ENCODE data around the gene SRP68. TPM values are rescaled to one million over a fixed set of nuclear protein-coding genes. Genes with fewer than 3 reads are reported as not detected.

Gene SRP68
- total and polyA plus RNA-seq, 4 experiments from 2014 or later, result 59.1 to 92.4 (median 85.7) TPM

GRCh38 chr17:76034428-76035350, 37.6 kb downstream of the SRP68 start:
- CTCF ChIA-PET (ENCODE audit: partially characterized antibody), result interaction anchor here (1.2 to 1.3 kb wide), 2 partner anchors 20 to 374 kb away, joined by 3 to 4 read pairs; no protein-coding TSS in a partner anchor
- Mint-ChIP-seq H3K36me3 (peaks cover 17 to 24% of the 10 kb centered on the region in 2 donors), H3K4me1 (peaks cover 3 to 8% (median 5%) of the 10 kb centered on the region in 4 donors), H3K9me3 (no peaks in the 10 kb centered on the region), H3K27me3 (no peaks in the 10 kb centered on the region), H3K27ac (peak overlapping the region in 1 of 7 donors; percentile 59), H3K4me3 (no peak overlapping the region)
- Histone ChIP-seq H3K36me3 (ENCODE audit: insufficient read depth, low read length) (peaks cover 14% of the 10 kb centered on the region), H3K4me3 (ENCODE audit: low read length in 2 of 2) (no peak overlapping the region), H3K4me1 (ENCODE audit: insufficient read depth, low read length) (peaks cover 5% of the 10 kb centered on the region), H3K27me3 (ENCODE audit: insufficient read depth, low read length) (no peaks in the 10 kb centered on the region), H3K9me3 (ENCODE audit: control insufficient read depth in 1 of 2, low read length in 2 of 2) (no peaks in the 10 kb centered on the region), H3K27ac (ENCODE audit: low read depth, low read length) (no peak overlapping the region)
- intact Hi-C loops (cut with micrococcal nuclease), result no loop called here
- POLR2A ChIA-PET (ENCODE audit: partially characterized antibody), result interaction anchor here (0.6 kb wide), 1 partner anchor 20 kb away, joined by 3 read pairs; no protein-coding TSS in a partner anchor
- no peak for DNase-seq

- Mint-ChIP-seq H3K36me3 (peaks cover 1 to 8% of the 10 kb centered on the region in 2 donors), H3K4me1 (peaks cover 7 to 14% (median 12%) of the 10 kb centered on the region in 4 donors), H3K9me3 (no peaks in the 10 kb centered on the region), H3K4me3 (no peak overlapping the region), H3K27me3 (no peaks in the 10 kb centered on the region), H3K27ac (peak overlapping the region in 1 of 7 donors; percentile 59)
- intact Hi-C loops (cut with micrococcal nuclease), result no loop called here
- no peak overlapping the region for H3K4me3 ChIP-seq (ENCODE audit: low read length in 2 of 2)
- CTCF ChIA-PET (ENCODE audit: partially characterized antibody), result interaction anchor here (1.2 to 1.3 kb wide), 2 partner anchors 19 to 375 kb away, joined by 3 to 4 read pairs; no protein-coding TSS in a partner anchor
- no peaks in the 10 kb centered on the region for H3K9me3 ChIP-seq (ENCODE audit: control insufficient read depth in 1 of 2, low read length in 2 of 2)
- POLR2A ChIA-PET (ENCODE audit: partially characterized antibody), result interaction anchor here (0.5 to 1.0 kb wide), 3 partner anchors 31 to 248 kb away, joined by 3 read pairs; partner anchors contain the start of genes SRP68 and UNK
- no peaks in the 10 kb centered on the region for H3K27me3 ChIP-seq (ENCODE audit: insufficient read depth, low read length)
- H3K4me1 ChIP-seq (ENCODE audit: insufficient read depth, low read length), result peaks cover 12% of the 10 kb centered on the region
- H3K36me3 ChIP-seq (ENCODE audit: insufficient read depth, low read length), result no peaks in the 10 kb centered on the region
- no peak overlapping the region for H3K27ac ChIP-seq (ENCODE audit: low read depth, low read length)
- no peak for DNase-seq
Measured at GRCh38 chr17:76033139-76033538, 39.2 kb downstream of the SRP68 start.

GRCh38 chr17:76032780-76033108, 39.6 kb downstream of the SRP68 start:
- no peak overlapping the region for H3K4me3 ChIP-seq (ENCODE audit: low read length in 2 of 2)
- H3K4me3 Mint-ChIP-seq, result no peak overlapping the region
- intact Hi-C loops (cut with micrococcal nuclease), result no loop called here
- no peak overlapping the region for H3K27ac ChIP-seq (ENCODE audit: low read depth, low read length)
- peaks cover 7 to 14% (median 12%) of the 10 kb centered on the region in 4 donors for H3K4me1 Mint-ChIP-seq
- no peaks in the 10 kb centered on the region for H3K27me3 ChIP-seq (ENCODE audit: insufficient read depth, low read length)
- H3K36me3 ChIP-seq (ENCODE audit: insufficient read depth, low read length), result no peaks in the 10 kb centered on the region
- CTCF ChIA-PET (ENCODE audit: partially characterized antibody), result no interaction called here
- H3K9me3 ChIP-seq (ENCODE audit: control insufficient read depth in 1 of 2, low read length in 2 of 2), result no peaks in the 10 kb centered on the region
- peaks cover 0 to 6% of the 10 kb centered on the region in 2 donors for H3K36me3 Mint-ChIP-seq
- peak overlapping the region in 1 of 7 donors; percentile 46 for H3K27ac Mint-ChIP-seq
- no peak for DNase-seq
- no peaks in the 10 kb centered on the region for H3K27me3 Mint-ChIP-seq
- H3K4me1 ChIP-seq (ENCODE audit: insufficient read depth, low read length), result peaks cover 12% of the 10 kb centered on the region
- no peaks in the 10 kb centered on the region for H3K9me3 Mint-ChIP-seq
- POLR2A ChIA-PET (ENCODE audit: partially characterized antibody), result interaction anchor here (0.5 to 1.0 kb wide), 3 partner anchors 31 to 248 kb away, joined by 3 read pairs; partner anchors contain the start of genes SRP68 and UNK

- Mint-ChIP-seq H3K4me1 (peaks cover 7 to 14% (median 12%) of the 10 kb centered on the region in 4 donors), H3K27ac (peak overlapping the region in 1 of 7 donors; percentile 46), H3K4me3 (no peak overlapping the region), H3K27me3 (no peaks in the 10 kb centered on the region), H3K9me3 (no peaks in the 10 kb centered on the region), H3K36me3 (peaks cover 0 to 1% of the 10 kb centered on the region in 2 donors)
- H3K36me3 ChIP-seq (ENCODE audit: insufficient read depth, low read length), result no peaks in the 10 kb centered on the region
- ChIA-PET CTCF (ENCODE audit: partially characterized antibody) (interaction anchor here (0.7 to 0.8 kb wide), 2 partner anchors 18 to 34 kb away, joined by 3 to 4 read pairs; no protein-coding TSS in a partner anchor), POLR2A (ENCODE audit: partially characterized antibody) (interaction anchor here (0.5 to 1.0 kb wide), 3 partner anchors 32 to 290 kb away, joined by 3 read pairs; partner anchors contain the start of gene UNK)
- H3K4me1 ChIP-seq (ENCODE audit: insufficient read depth, low read length), result peaks cover 12% of the 10 kb centered on the region
- intact Hi-C loops (cut with micrococcal nuclease), result no loop called here
- H3K27me3 ChIP-seq (ENCODE audit: insufficient read depth, low read length), result no peaks in the 10 kb centered on the region
- no peak for DNase-seq
- H3K9me3 ChIP-seq (ENCODE audit: control insufficient read depth in 1 of 2, low read length in 2 of 2), result no peaks in the 10 kb centered on the region
- no peak overlapping the region for H3K27ac ChIP-seq (ENCODE audit: low read depth, low read length)
- no peak overlapping the region for H3K4me3 ChIP-seq (ENCODE audit: low read length in 2 of 2)
Measured at GRCh38 chr17:76032073-76032779, 40.1 kb downstream of the SRP68 start.

- intact Hi-C loops (cut with micrococcal nuclease), result no loop called here
- ChIA-PET POLR2A (ENCODE audit: partially characterized antibody) (no interaction called here), CTCF (ENCODE audit: partially characterized antibody) (interaction anchor here (1.2 kb wide), 1 partner anchor 13 kb away, joined by 4 read pairs; no protein-coding TSS in a partner anchor)
- H3K36me3 ChIP-seq (ENCODE audit: insufficient read depth, low read length), result no peaks in the 10 kb centered on the region
- peaks cover 12% of the 10 kb centered on the region for H3K4me1 ChIP-seq (ENCODE audit: insufficient read depth, low read length)
- no peaks in the 10 kb centered on the region for H3K9me3 Mint-ChIP-seq
- H3K27ac ChIP-seq (ENCODE audit: low read depth, low read length), result no peak within 1 kb of the TSS
- no peak within 1 kb of the TSS for H3K4me3 Mint-ChIP-seq
- no peak within 1 kb of the TSS for H3K27ac Mint-ChIP-seq
- H3K4me1 Mint-ChIP-seq, result peaks cover 7 to 14% (median 9%) of the 10 kb centered on the region in 4 donors
- H3K27me3 ChIP-seq (ENCODE audit: insufficient read depth, low read length), result no peaks in the 10 kb centered on the region
- no peaks in the 10 kb centered on the region for H3K27me3 Mint-ChIP-seq
- H3K4me3 ChIP-seq (ENCODE audit: low read length in 2 of 2), result no peak within 1 kb of the TSS
- H3K36me3 Mint-ChIP-seq, result no peaks in the 10 kb centered on the region
- no peak for DNase-seq
- no peaks in the 10 kb centered on the region for H3K9me3 ChIP-seq (ENCODE audit: control insufficient read depth in 1 of 2, low read length in 2 of 2)
Measured at GRCh38 chr17:76027159-76027839, 45.0 kb downstream of the SRP68 start, which contains the start of gene EVPL. Gene EVPL, minus strand, starts transcription at chr17:76027306. Its CDS starts 108 bp downstream, at chr17:76027198.

- Mint-ChIP-seq H3K4me3 (no peak overlapping the region), H3K27ac (no peak overlapping the region), H3K27me3 (no peaks in the 10 kb centered on the region), H3K4me1 (peaks cover 7 to 14% (median 9%) of the 10 kb centered on the region in 4 donors), H3K9me3 (no peaks in the 10 kb centered on the region), H3K36me3 (no peaks in the 10 kb centered on the region)
- Histone ChIP-seq H3K4me1 (ENCODE audit: insufficient read depth, low read length) (peaks cover 12% of the 10 kb centered on the region), H3K4me3 (ENCODE audit: low read length in 2 of 2) (no peak overlapping the region), H3K27ac (ENCODE audit: low read depth, low read length) (no peak overlapping the region), H3K27me3 (ENCODE audit: insufficient read depth, low read length) (no peaks in the 10 kb centered on the region), H3K36me3 (ENCODE audit: insufficient read depth, low read length) (no peaks in the 10 kb centered on the region), H3K9me3 (ENCODE audit: control insufficient read depth in 1 of 2, low read length in 2 of 2) (no peaks in the 10 kb centered on the region)
- ChIA-PET CTCF (ENCODE audit: partially characterized antibody) (interaction anchor here (1.2 to 1.3 kb wide), 2 partner anchors 13 kb away, joined by 4 to 5 read pairs; no protein-coding TSS in a partner anchor), POLR2A (ENCODE audit: partially characterized antibody) (no interaction called here)
- intact Hi-C loops (cut with micrococcal nuclease), result no loop called here
- no peak for DNase-seq
Measured at GRCh38 chr17:76026714-76027158, 45.6 kb downstream of the SRP68 start.

All from CD4-positive, alpha-beta memory T cell (primary cell).